Astrocyte (in vitro differentiated cells and primary cell): ENCODE measurements around the gene RGS19. TPM values are rescaled to one million over a fixed set of nuclear protein-coding genes. Genes with fewer than 3 reads are reported as not detected.

ENCODE experiments used
- DNase-seq: peaks from one replicate; pipeline ENCODE4 v3.0.0-alpha.2; 2010; ENCODE audit warnings: low read depth
- FAIRE-seq: peaks from 2 replicates; lab custom pipeline; 2011; peaks lifted over from hg19 to GRCh38; lab: Jason Lieb, UNC
- H2AFZ ChIP-seq: 2 replicates; pipeline ENCODE4 v1.6.0; 2012; ENCODE audit warnings: low read depth, low read length, inconsistent platforms
- H3K27ac ChIP-seq: 2 replicates; pipeline ENCODE4 v1.5.1; 2011; ENCODE audit warnings: low read depth, low read length, inconsistent platforms
- H3K27me3 ChIP-seq: 2 replicates; pipeline ENCODE4 v1.6.0; 2011; ENCODE audit warnings: low read length, inconsistent platforms; ENCODE audit not compliant: insufficient read depth
- H3K36me3 ChIP-seq: 2 replicates; pipeline ENCODE4 v1.5.1; 2011; ENCODE audit warnings: low read length, inconsistent platforms; ENCODE audit not compliant: insufficient read depth
- H3K4me1 ChIP-seq: 2 replicates; pipeline ENCODE4 v1.5.1; 2011; ENCODE audit warnings: low read length, inconsistent platforms; ENCODE audit not compliant: insufficient read depth
- H3K4me2 ChIP-seq: 2 replicates; pipeline ENCODE4 v1.6.0; 2012; ENCODE audit warnings: low read length, inconsistent platforms
- H3K4me3 ChIP-seq: 2 replicates; pipeline ENCODE4 v1.5.1; 2011; ENCODE audit warnings: low read depth, mild to moderate bottlenecking, low read length, inconsistent platforms; ENCODE audit not compliant: insufficient read depth
- H3K79me2 ChIP-seq: 2 replicates; pipeline ENCODE4 v1.6.0; 2012; ENCODE audit warnings: mild to moderate bottlenecking, low read length, inconsistent platforms; ENCODE audit not compliant: insufficient read depth
- H3K9ac ChIP-seq: 2 replicates; pipeline ENCODE4 v1.6.0; 2012; ENCODE audit warnings: mild to moderate bottlenecking, low read length, inconsistent platforms
- H3K9me3 ChIP-seq: 2 replicates; pipeline ENCODE4 v1.5.1; 2012; ENCODE audit warnings: low read depth, mild to moderate bottlenecking, low read length, inconsistent platforms; ENCODE audit not compliant: insufficient read depth
- H4K20me1 ChIP-seq: 2 replicates; pipeline ENCODE4 v1.6.0; 2012; ENCODE audit warnings: low read length, inconsistent platforms; ENCODE audit not compliant: insufficient read depth
- H3K27ac Mint-ChIP-seq: one replicate; pipeline ENCODE4 v1.8.0; 2021; ENCODE audit warnings: mild to moderate bottlenecking, mixed read lengths; ENCODE audit not compliant: unreplicated experiment
- H3K27me3 Mint-ChIP-seq: one replicate; pipeline ENCODE4 v1.8.0; 2021; ENCODE audit warnings: low read depth, mixed read lengths; ENCODE audit not compliant: unreplicated experiment
- H3K36me3 Mint-ChIP-seq: one replicate; pipeline ENCODE4 v1.8.0; 2021; ENCODE audit warnings: low read depth, mixed read lengths; ENCODE audit not compliant: unreplicated experiment
- H3K4me1 Mint-ChIP-seq: one replicate; pipeline ENCODE4 v1.8.0; 2021; ENCODE audit warnings: low read depth, mixed read lengths; ENCODE audit not compliant: unreplicated experiment
- H3K4me3 Mint-ChIP-seq: one replicate; pipeline ENCODE4 v1.8.0; 2021; ENCODE audit warnings: mild to moderate bottlenecking, moderate library complexity, mixed read lengths; ENCODE audit not compliant: unreplicated experiment
- H3K9me3 Mint-ChIP-seq: one replicate; pipeline ENCODE4 v1.8.0; 2021; ENCODE audit warnings: mild to moderate bottlenecking, mixed read lengths; ENCODE audit not compliant: unreplicated experiment
- CTCF ChIP-seq: IDR thresholded peaks from 2 replicates; pipeline ENCODE4 v1.5.1; 2011; ENCODE audit warnings: low read depth, mild to moderate bottlenecking, inconsistent platforms, low read length, moderate library complexity; ENCODE audit not compliant: insufficient read depth
- EZH2 ChIP-seq: IDR thresholded peaks from 2 replicates; pipeline ENCODE4 v1.6.1; 2012; ENCODE audit warnings: mild to moderate bottlenecking, low read length, inconsistent platforms; ENCODE audit not compliant: insufficient read depth
- total RNA-seq: library from RNA; stranded (reverse); gene quantifications from 2 replicates; pipeline ENCODE4 v1.2.1, GENCODE V29; 2021

The RGS19 gene
- total RNA-seq, 1 donor from 2014 or later: 18.3 TPM

- Histone ChIP-seq H3K36me3 (no peaks in the 10 kb centered on the region), H3K9me3 (no peaks in the 10 kb centered on the region), H3K27ac (no peak overlapping the region), H4K20me1 (no peaks in the 10 kb centered on the region), H3K4me1 (peaks cover 11% of the 10 kb centered on the region), H2AFZ (no peak overlapping the region), H3K9ac (no peak overlapping the region), H3K79me2 (no peaks in the 10 kb centered on the region), H3K4me2 (no peak overlapping the region), H3K27me3 (peaks cover 11% of the 10 kb centered on the region), H3K4me3 (no peak overlapping the region)
- FAIRE-seq (no peak), DNase-seq (no peak)
- Mint-ChIP-seq H3K36me3 (no peaks in the 10 kb centered on the region), H3K9me3 (no peaks in the 10 kb centered on the region), H3K4me3 (no peak overlapping the region), H3K4me1 (peaks cover 6% of the 10 kb centered on the region), H3K27me3 (peaks cover 15% of the 10 kb centered on the region), H3K27ac (peak overlapping the region; percentile 26)
- no peak for TF ChIP-seq CTCF
- no peak for TF ChIP-seq EZH2
Observed at GRCh38 chr20:64056889-64057627, 22.3 kb downstream of the RGS19 start.

- H3K27me3 ChIP-seq: peaks cover 11% of the 10 kb centered on the region
- H3K9me3 ChIP-seq: no peaks in the 10 kb centered on the region
- Mint-ChIP-seq H3K4me1 (peaks cover 6% of the 10 kb centered on the region), H3K27me3 (peaks cover 20% of the 10 kb centered on the region), H3K27ac (no peak overlapping the region), H3K9me3 (no peaks in the 10 kb centered on the region), H3K36me3 (no peaks in the 10 kb centered on the region), H3K4me3 (no peak overlapping the region)
- DNase-seq (no peak), FAIRE-seq (no peak)
- H3K4me2 ChIP-seq: no peak overlapping the region
- no peak overlapping the region for H2AFZ ChIP-seq
- H3K27ac ChIP-seq: no peak overlapping the region
- H3K79me2 ChIP-seq: no peaks in the 10 kb centered on the region
- H3K4me1 ChIP-seq: peaks cover 11% of the 10 kb centered on the region
- no peak overlapping the region for H3K4me3 ChIP-seq
- no peak for TF ChIP-seq EZH2
- no peak overlapping the region for H3K9ac ChIP-seq
- H4K20me1 ChIP-seq: no peaks in the 10 kb centered on the region
- H3K36me3 ChIP-seq: no peaks in the 10 kb centered on the region
Observed at GRCh38 chr20:64056639-64056888, 22.8 kb downstream of the RGS19 start.

GRCh38 chr20:64055893-64056638 is 23.3 kb downstream of the RGS19 start:
- Histone ChIP-seq H3K4me3 (no peak overlapping the region), H3K4me1 (peaks cover 11% of the 10 kb centered on the region), H3K4me2 (no peak overlapping the region), H3K79me2 (no peaks in the 10 kb centered on the region), H3K27ac (no peak overlapping the region), H4K20me1 (no peaks in the 10 kb centered on the region), H3K27me3 (peaks cover 11% of the 10 kb centered on the region), H3K36me3 (no peaks in the 10 kb centered on the region), H3K9ac (no peak overlapping the region), H2AFZ (no peak overlapping the region), H3K9me3 (no peaks in the 10 kb centered on the region)
- H3K27ac Mint-ChIP-seq: no peak overlapping the region
- TF ChIP-seq CTCF (no peak), EZH2 (no peak)
- H3K4me1 Mint-ChIP-seq: peaks cover 6% of the 10 kb centered on the region
- H3K36me3 Mint-ChIP-seq: no peaks in the 10 kb centered on the region
- H3K9me3 Mint-ChIP-seq: no peaks in the 10 kb centered on the region
- H3K27me3 Mint-ChIP-seq: peaks cover 21% of the 10 kb centered on the region
- DNase-seq (no peak), FAIRE-seq (no peak)
- H3K4me3 Mint-ChIP-seq: no peak overlapping the region
